ENCODE data around the gene FOXN3. TPM values are rescaled to one million over a fixed set of nuclear protein-coding genes. Genes with fewer than 3 reads are reported as not detected.

Gene FOXN3
- total RNA-seq, 1 donor from 2014 or later, result 41.4 TPM

DNA sequence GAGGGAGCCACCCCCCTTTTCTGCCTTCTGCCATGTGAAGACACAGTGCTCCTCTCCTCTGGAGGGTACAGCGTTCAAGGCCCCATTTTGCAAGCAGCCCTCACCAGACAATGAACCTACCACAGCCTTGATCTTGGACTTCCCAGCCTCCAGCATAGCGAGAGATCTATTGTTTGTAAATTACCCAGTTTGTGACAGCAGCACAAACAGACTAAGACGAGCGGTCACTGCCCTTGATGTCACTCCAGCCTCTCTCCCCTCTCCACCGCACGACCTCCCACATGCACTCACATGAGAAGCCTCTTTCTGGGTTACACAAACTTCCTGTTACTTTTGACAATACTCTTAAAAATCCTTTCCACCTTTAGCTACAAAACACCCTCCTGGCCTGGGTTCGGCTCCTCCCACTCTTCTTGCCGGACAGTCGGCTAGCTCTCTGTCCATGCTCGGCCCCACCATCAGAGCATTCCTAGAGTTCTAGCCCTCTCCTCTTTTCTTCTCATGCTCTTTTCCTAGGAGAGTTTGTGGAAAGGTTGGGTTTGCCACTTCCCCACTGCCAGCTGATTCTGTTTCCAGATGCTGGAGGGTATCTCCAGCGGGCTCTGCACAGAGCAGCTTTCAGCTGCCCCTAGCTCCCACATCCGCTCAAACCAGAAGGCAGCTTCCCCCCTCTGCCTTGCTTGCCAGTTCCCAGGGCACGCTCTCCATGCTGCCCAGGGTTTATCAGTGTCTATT, 124.3 kb downstream of the FOXN3 start:
- H3K4me1 Mint-ChIP-seq, result peaks cover 33% of the 10 kb centered on the region
- no peaks in the 10 kb centered on the region for H3K36me3 Mint-ChIP-seq (ENCODE audit: low read depth)
- no peak for TF ChIP-seq CTCF (conservative IDR thresholded peaks at IDR 0.05)
- peaks cover 3% of the 10 kb centered on the region for H3K27me3 Mint-ChIP-seq (ENCODE audit: low read depth)
- no peak for DNase-seq (ENCODE audit: low read depth, low spot score)
- no peak overlapping the region for H3K4me3 Mint-ChIP-seq
- H3K9me3 Mint-ChIP-seq, result no peaks in the 10 kb centered on the region
- H3K27ac Mint-ChIP-seq (ENCODE audit: unreplicated experiment), result no peak overlapping the region

DNA sequence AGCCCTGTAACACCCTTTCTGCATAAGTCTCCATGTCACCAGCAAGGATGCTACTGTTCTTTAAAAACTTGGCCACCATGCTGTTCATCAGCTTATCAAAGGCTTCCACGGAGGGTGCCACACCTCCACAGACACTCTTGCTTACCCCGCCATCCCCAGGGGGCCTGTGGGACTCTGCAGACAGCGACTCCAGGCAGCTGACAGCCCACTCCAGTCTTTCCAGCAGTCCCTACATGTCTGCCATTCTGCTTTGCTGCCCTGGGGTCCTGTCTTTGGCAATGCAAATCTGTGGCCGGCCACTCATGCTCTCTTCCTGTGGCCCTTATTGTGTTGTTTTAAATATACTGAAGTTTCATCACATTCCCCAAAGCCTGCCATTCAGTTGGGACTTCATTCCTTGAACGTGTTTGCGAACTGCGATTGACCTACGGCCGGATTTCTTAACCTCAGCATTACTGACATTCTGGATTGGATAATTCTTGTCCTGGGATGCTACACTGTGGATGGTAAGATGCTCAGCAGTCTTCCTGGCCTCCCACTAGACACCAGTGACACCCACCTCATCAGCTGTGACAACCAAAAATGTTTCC, 125.6 kb downstream of the FOXN3 start:
- peaks cover 3% of the 10 kb centered on the region for H3K27me3 Mint-ChIP-seq (ENCODE audit: low read depth)
- no peak for DNase-seq (ENCODE audit: low read depth, low spot score)
- H3K36me3 Mint-ChIP-seq (ENCODE audit: low read depth), result no peaks in the 10 kb centered on the region
- no peak overlapping the region for H3K4me3 Mint-ChIP-seq
- H3K27ac Mint-ChIP-seq (ENCODE audit: unreplicated experiment), result no peak overlapping the region
- H3K9me3 Mint-ChIP-seq, result no peaks in the 10 kb centered on the region
- H3K4me1 Mint-ChIP-seq, result peaks cover 33% of the 10 kb centered on the region
- no peak for TF ChIP-seq CTCF (conservative IDR thresholded peaks at IDR 0.05)

DNA sequence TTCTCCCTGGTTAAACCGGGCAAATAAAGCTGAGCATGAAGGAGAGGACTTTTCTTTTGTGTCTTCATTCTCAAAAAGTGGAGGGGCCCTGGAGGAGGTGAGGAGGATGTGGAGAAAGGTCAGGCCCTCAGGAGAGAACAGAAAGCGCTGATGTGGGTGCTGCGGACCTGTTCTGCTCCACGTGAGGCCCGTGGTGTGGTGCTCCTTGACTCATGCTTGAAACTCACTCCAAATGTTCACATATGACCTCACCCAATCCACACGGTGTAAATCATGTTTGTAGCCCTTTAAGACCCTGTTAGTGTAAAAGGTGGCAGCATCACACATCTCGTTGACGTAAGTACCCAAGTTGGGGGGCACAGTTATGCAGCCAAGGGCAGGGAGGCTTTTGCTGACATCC, 126.2 kb downstream of the FOXN3 start:
- Mint-ChIP-seq H3K27me3 (ENCODE audit: low read depth) (peaks cover 3% of the 10 kb centered on the region), H3K27ac (ENCODE audit: unreplicated experiment) (no peak overlapping the region)

GRCh38 chr14:89289477-89289876, 127.6 kb downstream of the FOXN3 start:
- Mint-ChIP-seq H3K4me3 (no peak overlapping the region), H3K27me3 (ENCODE audit: low read depth) (peaks cover 3% of the 10 kb centered on the region), H3K36me3 (ENCODE audit: low read depth) (no peaks in the 10 kb centered on the region), H3K27ac (ENCODE audit: unreplicated experiment) (no peak overlapping the region), H3K4me1 (peaks cover 33% of the 10 kb centered on the region), H3K9me3 (no peaks in the 10 kb centered on the region)
- TF ChIP-seq CTCF (conservative IDR thresholded peaks at IDR 0.05), result no peak
- no peak for DNase-seq (ENCODE audit: low read depth, low spot score)

More for the DNA sequence above, 126.2 kb downstream of the FOXN3 start:
- no peaks in the 10 kb centered on the region for H3K36me3 Mint-ChIP-seq (ENCODE audit: low read depth)
- no peaks in the 10 kb centered on the region for H3K9me3 Mint-ChIP-seq
- no peak overlapping the region for H3K4me3 Mint-ChIP-seq
- H3K4me1 Mint-ChIP-seq, result peaks cover 33% of the 10 kb centered on the region
- no peak for TF ChIP-seq CTCF (conservative IDR thresholded peaks at IDR 0.05)
- DNase-seq (ENCODE audit: low read depth, low spot score), result no peak

DNA sequence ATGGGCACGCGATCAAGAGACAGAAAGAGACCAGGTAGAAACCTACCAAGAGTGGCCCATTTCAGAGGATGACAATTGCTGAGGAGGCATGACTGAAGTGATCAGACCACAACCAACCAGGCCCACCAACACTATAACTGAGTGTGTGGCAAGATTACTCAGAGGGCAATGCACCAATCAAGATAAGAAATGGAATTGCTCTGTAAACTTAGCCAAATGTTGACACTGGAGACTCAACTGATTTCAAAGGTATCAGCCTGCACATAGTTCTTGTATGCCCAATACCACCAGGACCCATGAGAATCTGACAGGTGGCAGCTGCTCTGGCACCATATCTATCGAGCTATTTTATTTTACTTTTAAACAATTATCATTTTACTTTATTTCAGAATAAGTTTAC, 128.9 kb downstream of the FOXN3 start:
- Mint-ChIP-seq H3K9me3 (no peaks in the 10 kb centered on the region), H3K27ac (ENCODE audit: unreplicated experiment) (no peak overlapping the region), H3K4me1 (peaks cover 20% of the 10 kb centered on the region), H3K36me3 (ENCODE audit: low read depth) (no peaks in the 10 kb centered on the region), H3K4me3 (no peak overlapping the region), H3K27me3 (ENCODE audit: low read depth) (peaks cover 3% of the 10 kb centered on the region)
- TF ChIP-seq CTCF (conservative IDR thresholded peaks at IDR 0.05), result no peak
- DNase-seq (ENCODE audit: low read depth, low spot score), result no peak

Measured in neural crest cell (in vitro differentiated cells).